ENCODE measurements around the gene PRKAR1B.
A peak's percentile ranks its signal among the peaks of the same experiment; 100 is the strongest.

Gene PRKAR1B

GRCh38 chr7:668958-669357 lies 58.1 kb downstream of the PRKAR1B start (continued):
- TF ChIP-seq ZNF707 (tag by site-specific recombination; IDR thresholded peaks at IDR 0.05) (no peak), ZNF555 (tag by site-specific recombination; conservative IDR thresholded peaks at IDR 0.05) (no peak), ZNF280D (tag by site-specific recombination; IDR thresholded peaks at IDR 0.05) (peak; percentile 83; the same call in 1 of the 2 replicates), ZSCAN30 (tag by site-specific recombination; IDR thresholded peaks at IDR 0.05) (no peak), ZNF155 (tag by site-specific recombination; IDR thresholded peaks at IDR 0.05) (no peak), GFI1B (tag by site-specific recombination; IDR thresholded peaks at IDR 0.05) (no peak), ZNF747 (tag by site-specific recombination; IDR thresholded peaks at IDR 0.05) (no peak), KLF8 (tag by site-specific recombination; IDR thresholded peaks at IDR 0.05) (0 out of 2 replicates have a peak, but pooled peaks have one; percentile 27), ZNF830 (tag by site-specific recombination; IDR thresholded peaks at IDR 0.05; ENCODE audit: low read depth) (no peak)

- peaks cover 0 to 3% of the 10 kb centered on the region in 2 experiments; a peak in 2 of 3 replicates for H3K36me3 ChIP-seq (ENCODE audit: control insufficient read depth in 2 of 2, insufficient read depth in 1 of 2, low read length in 2 of 2)
- POLR2A ChIA-PET = no interaction called here
- no peaks in the 10 kb centered on the region for H3K9me3 ChIP-seq (ENCODE audit: control insufficient read depth, insufficient read depth, low read depth, low read length)
- no peak overlapping the region for H3K27ac ChIP-seq (ENCODE audit: extremely low read depth, low read depth, low read length)
- H3K4me3 ChIP-seq (ENCODE audit: low read depth, low read length) = no peak overlapping the region
- no peaks in the 10 kb centered on the region for H3K4me1 ChIP-seq (ENCODE audit: control insufficient read depth, insufficient read depth, low read length)
- CTCF ChIA-PET = no interaction called here
- TF ChIP-seq ZNF292 (tag by site-specific recombination; IDR thresholded peaks at IDR 0.05; ENCODE audit: borderline replicate concordance, low read depth) (no peak), ZNF529 (tag by site-specific recombination; IDR thresholded peaks at IDR 0.05; ENCODE audit: insufficient replicate concordance) (no peak), KLF7 (tag by site-specific recombination; IDR thresholded peaks at IDR 0.05; ENCODE audit: borderline replicate concordance) (no peak), ZNF140 (tag by site-specific recombination; IDR thresholded peaks at IDR 0.05) (no peak), HOXC10 (CRISPR knock-in tag; IDR thresholded peaks at IDR 0.05) (no peak), ZSCAN18 (tag by site-specific recombination; IDR thresholded peaks at IDR 0.05) (no peak), ZNF362 (tag by site-specific recombination; IDR thresholded peaks at IDR 0.05) (no peak), ZNF311 (tag by site-specific recombination; IDR thresholded peaks at IDR 0.05; ENCODE audit: borderline replicate concordance) (no peak), ZNF26 (tag by site-specific recombination; IDR thresholded peaks at IDR 0.05) (no peak), ZBTB49 (tag by site-specific recombination; IDR thresholded peaks at IDR 0.05; ENCODE audit: low read depth) (no peak), ZNF19 (tag by site-specific recombination; IDR thresholded peaks at IDR 0.05; ENCODE audit: low read depth) (no peak), ELK4 (IDR thresholded peaks at IDR 0.05; ENCODE audit: borderline replicate concordance, low read depth, low read length) (no peak), ZNF10 (tag by site-specific recombination; IDR thresholded peaks at IDR 0.05) (no peak), ZBTB8A (tag by site-specific recombination; IDR thresholded peaks at IDR 0.05) (no peak), ZNF660 (tag by site-specific recombination; IDR thresholded peaks at IDR 0.05) (no peak)
These were observed 58.7 kb downstream of the PRKAR1B start for GRCh38 chr7:668139-668931.
